Activated T-helper 9 cell treated with anti-CD3 and anti-CD28 coated beads, Interleukin-2, amount 50 U/mL, for 16 hours (primary cell): ENCODE measurements around the gene PTPRN2.
"Not testable (repeated sequence)": the region's sequence is repeated elsewhere in the genome, so short reads cannot be mapped to it uniquely, and the experiment has no call there.

Source experiments
- DNase-seq: peaks from one replicate; pipeline ENCODE4 v3.0.0-alpha.2; 2020; ENCODE audit warnings: low read depth

The PTPRN2 gene

DNA sequence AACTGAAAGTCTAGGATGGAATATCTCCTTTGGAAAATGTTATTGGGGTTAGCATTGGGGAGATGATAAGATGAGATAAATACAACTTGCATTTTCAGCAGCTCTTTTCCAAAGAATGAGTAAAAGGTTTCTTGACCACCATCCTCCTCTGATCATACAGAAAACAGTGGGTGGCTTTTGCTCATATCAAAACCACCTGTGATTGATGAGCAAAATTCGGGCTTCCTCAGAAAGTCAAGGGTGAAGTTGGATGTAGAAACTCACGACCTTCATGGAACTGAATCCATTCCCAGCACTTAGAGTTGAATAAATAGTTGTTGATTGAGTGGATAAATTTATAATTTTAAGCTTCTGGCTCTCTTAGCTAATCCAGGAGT, 1092.5 kb downstream of the PTPRN2 start:
- DNase-seq: no peak

DNA sequence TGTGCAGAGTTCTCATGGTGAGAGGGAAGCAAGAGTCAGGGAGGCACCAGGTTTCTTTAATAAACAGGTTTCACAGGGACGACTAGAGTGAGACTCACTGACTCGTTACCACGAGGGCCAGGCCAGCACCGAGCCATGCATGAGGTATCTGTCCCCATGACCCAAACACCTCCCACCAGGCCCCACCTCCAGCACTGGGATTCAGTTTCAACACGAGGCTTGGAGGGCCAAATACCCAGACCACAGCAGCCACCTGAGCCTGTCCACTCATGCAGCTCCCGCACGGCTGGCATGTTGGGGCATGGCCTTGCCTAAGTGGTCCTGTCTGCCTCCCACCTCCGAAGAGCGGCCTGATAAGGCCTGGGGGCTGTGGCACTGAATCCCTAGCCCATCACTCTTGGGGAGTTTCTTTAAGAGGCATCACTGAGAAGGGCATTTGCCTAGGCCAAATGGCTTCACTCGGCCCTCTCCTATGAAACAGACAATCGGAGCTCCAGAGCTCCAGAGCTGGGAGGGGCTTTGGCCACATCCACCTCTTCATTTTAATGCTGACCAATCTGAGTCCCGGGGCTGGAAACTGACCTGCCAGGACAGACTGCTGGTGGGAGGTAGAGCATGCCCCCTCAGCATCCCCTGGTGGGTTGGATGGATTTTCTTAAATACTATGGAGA, 1093.0 kb downstream of the PTPRN2 start:
- no peak for DNase-seq

DNA sequence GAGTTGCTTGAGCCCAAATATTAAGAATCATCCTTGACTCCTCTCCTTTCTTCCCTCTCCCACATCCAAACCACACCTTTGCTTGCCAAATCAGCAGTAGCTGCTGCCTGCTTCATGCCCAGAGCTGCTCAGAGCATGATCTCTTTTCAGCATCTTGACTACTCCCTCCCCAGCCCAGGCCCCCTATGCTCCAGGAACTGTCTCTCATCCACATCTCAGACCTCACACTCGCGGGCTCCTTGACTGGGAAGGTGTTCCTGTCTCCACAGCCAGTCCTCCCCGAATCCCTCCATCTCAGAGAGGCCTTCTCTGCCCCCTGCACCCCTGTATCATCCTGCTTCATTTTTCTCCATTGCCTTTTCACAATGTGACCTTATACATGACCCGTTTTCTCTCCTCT, 1093.8 kb downstream of the PTPRN2 start:
- DNase-seq: no peak

DNA sequence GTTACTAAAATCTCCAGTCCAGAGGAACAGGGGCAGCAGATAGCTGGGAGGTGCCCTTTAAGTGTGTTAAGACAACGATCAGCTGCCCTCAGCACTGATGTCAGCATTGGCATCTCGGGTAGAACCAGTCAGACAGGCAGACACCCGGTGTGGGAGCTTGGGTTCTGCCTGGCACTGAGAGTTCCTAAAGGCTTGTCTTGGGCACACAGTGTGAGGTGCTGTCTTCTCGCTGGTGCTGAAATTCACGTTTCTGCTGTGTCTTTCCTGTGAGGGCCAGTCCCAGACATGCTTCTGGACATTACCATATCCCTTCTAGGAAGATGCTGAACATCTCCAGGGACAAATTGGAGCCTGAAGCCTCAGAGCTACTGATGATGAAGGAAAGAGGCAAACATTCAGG, 1094.6 kb downstream of the PTPRN2 start:
- DNase-seq: no peak

DNA sequence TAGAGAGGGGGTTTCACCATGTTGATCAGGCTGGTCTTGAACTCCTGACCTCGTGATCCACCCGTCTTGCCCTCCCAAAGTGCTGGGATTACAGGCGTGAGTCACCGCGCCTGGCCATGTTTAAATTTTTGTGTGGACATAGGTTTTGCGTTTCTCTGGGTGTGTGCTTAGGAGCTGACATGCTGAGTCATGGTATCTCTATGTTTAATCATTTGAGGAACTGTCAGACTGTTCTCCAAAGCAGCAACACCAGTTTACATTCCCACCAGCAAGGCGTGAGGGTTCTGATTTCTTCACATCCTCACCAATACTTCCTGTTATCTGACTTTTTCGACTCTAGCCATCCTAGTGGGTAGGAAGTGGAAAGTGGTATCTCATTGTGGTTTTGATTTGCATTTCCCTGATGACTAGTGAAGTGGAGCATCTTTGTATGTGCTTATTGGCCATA, 1097.1 kb downstream of the PTPRN2 start:
- no peak for DNase-seq

DNA sequence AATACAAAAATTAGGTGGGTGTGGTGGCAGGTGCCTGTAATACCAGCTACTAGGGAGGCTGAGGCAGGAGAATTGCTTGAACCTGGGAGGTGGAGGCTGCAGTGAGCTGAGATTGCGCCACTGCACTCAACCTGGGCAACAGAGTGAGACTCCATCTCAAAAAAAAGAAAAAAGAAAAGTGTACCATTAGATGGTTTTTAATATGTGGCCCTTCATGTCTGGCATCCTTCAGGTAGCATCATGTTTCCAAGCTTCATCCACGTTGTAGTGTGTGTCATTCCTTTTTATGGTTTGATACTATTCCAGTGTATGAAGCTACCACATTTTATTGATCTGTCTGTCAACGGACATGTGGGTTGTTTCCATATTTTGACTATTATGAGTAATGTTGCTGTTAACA, 1097.8 kb downstream of the PTPRN2 start:
- not testable (repeated sequence) for DNase-seq
